Measurements from ENCODE around the gene CDH23.

GRCh38 chr10:71584902-71585563, 188.3 kb downstream of the CDH23 start:
- TF ChIP-seq POLR2A (IDR thresholded peaks at IDR 0.05) (no peak), CTCF (IDR thresholded peaks at IDR 0.05) (no peak)

Data from adrenal gland (tissue), 5 donors.